CD4-positive, alpha-beta T cell treated with Interleukin-21 for 1 hour (primary cell): ENCODE data around the gene TUBA4A.

Experiments used
- DNase-seq: peaks from one replicate; pipeline ENCODE4 v3.0.0-alpha.2; 2020

TUBA4A gene

DNA sequence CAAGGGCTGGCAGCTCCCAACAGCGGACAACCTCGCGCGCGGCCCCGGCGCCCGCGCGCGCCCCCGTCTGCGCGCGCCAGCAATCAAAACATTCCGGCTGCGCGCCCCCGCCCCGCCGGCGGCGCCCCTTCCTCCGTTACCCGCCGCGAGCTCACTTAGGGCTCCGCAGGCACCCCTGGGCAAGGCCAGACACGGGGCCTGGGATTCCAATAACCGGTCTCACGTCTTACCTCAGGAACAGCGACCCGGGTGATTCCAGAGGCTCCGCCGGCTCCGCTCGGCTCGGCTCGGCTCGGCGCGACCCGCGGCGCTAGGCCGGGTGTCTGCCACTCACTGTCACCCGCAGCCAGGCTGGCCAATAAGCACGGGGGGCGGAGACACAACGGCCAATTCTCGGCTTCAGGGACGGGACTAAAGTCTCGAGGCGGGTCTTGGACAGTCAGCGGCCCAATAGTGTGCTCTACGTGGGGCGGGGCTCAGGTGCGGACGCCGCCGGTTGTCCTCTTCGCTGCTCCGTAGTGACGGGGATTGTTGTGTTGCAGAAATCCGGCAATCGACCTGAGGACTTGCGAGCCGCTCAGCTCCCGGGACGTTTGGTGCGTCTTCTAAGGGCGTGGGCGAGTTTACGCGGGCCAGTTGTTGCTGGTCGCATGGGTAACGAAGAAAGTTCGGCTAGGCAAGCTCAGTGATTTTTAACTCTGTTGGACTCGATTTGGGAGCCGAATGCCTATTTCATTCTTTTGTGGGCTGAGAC lies 24.2 kb downstream of the TUBA4A start, which contains the start of the genes ANKZF1 and ATG9A:
ANKZF1 (plus strand) TSS at position 502 of the 754 bp plus-strand sequence. CDS start 452 bp downstream, outside the sequence.
ATG9A (minus strand) TSS at position 332 of the 754 bp plus-strand sequence. CDS start 1,612 bp downstream, outside the sequence.
- DNase-seq, result peak; percentile 99

DNA sequence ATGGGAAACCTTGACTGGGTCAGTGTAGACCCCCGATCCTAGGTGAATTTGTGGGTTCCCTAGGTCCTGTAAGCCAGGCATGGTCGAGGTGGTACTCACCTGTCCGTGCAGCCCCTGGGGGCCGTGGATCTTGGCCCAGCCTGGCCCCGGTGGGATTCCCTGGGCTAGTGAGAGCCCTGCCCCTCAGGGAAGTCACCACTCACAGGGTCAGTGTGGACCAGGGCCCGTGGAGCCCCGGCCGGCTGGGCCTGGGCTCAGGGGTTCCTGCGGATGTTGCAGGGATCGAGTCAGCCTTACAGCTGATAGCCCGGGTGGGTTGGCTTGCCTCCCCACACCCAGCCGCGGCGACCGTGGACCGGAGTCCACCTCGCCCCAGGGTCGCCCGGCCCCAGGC lies 24.8 kb downstream of the TUBA4A start:
- no peak for DNase-seq

DNA sequence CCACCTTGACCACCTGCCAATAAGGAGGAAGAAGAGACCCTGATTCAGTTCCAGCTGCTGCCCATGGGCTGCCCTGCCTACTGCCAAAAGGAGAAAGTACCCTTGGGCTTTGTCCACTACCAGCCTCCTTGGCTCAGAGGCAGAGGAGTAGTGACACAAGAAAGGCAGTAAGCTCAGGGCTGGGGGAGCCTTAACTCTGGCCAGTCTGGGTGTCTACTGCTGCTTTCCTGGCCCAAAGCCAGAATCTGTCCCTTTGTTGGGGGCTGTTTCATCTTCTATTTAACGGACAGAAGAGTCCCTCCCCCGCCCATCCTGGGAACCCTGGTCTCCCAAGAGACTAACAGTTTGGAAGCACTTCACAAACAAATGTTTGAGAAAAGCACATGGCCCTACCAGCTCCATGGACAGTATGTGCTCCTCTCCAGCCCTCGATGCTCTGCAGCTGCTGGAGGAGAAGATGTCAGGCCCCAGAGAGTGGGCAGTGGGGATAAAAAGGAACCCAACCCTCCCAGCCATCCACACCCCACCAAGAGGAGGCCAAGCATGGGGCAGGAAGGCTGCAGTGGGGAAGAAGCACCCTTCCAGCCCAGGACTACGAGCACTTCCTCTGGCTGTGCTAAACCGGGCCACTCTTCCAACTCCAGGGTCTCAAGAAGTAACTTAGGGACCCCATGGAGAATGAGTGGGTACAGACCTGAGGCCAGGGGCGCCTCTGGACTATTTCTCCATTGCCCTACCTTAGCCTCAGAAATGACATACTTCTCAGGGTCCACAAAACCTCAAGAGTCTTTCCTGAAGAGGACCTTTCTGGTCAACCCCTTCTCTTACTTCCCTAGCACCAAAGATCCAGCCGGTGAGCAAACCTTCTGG lies 25.4 kb downstream of the TUBA4A start:
- DNase-seq, result no peak

DNA sequence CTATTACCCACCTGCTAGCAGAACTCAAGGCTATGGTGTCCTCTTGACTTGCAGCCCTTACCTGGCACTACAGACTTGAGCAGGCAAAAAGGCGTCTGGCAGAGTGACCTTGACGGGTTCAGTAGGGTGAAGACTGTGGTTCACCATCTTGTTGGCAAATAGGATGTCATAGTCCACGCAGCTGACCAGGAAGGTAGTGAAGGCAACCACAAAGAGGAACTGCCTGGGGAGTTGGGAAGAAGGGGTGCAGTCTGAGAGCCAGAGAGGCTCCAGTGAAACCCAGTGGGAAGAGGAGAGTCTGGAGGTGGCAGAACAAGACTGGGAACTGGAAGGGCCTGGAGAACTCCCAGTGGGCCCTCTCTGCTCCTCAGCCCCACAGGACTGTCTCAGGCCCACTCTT lies 28.4 kb downstream of the TUBA4A start:
- DNase-seq, result no peak

DNA sequence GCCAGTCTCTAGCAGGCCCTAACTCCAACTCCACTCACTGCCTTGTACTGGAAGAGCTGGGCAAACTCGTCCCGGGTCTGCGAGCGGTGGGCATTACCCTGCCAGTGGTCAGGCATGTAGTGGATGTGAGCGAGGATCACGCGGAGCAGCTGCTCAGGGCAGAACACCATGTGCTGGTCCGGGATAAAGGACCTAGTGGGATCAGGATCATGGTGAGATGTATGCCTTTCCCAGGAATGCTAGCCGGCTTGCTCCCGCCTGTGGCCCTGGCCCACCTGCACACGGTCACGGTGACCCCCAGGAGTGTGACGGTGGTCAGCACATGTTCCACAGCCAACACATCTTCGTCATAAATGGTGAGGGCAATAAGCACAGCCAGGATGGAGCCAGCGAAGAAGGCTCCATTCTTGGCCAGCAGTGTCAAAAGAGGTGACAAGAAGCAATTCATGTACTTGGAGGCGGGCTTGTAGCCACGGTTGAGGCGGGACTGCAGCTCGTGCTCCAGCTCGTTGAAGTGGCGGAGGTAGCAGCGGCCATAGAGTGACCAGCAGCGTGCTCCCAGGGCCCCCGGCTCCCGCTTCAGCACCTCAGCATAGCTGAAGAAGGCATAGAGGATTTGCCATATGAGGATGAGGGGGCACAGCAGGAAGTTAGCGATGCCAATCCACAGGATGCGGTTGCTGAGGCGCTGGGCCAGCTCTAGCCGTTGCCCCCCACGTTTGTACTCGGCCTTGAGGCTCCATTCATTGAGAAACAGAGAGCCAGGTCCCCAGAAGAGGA lies 29.7 kb downstream of the TUBA4A start:
- no peak for DNase-seq

DNA sequence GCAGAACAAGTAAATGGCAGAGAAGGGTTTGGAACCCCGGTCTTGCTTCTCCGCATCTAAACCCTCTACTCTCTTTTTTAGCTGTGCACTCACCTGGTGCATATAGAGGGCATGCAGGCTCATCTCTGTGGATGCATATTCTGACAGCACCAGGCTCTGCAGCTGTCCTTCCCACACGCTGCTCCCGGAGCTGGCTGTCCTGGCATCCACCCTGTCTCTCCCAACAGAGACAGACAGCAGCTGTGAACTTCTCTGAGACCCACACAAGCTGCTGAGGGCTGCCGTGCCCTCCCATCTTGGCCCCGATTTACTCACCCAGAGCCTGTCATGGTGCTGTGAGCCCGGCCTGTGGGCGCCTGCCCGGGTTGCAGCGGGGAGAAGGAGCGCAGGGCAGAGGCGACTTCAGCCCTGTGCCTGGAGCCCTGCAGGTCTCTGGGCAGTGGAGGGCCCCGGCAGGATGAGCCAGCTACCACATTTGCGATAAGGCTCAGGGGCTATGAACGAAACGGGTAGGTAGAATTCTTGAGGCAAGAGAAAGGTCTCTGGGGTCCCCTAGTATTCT lies 31.7 kb downstream of the TUBA4A start:
- no peak for DNase-seq

DNA sequence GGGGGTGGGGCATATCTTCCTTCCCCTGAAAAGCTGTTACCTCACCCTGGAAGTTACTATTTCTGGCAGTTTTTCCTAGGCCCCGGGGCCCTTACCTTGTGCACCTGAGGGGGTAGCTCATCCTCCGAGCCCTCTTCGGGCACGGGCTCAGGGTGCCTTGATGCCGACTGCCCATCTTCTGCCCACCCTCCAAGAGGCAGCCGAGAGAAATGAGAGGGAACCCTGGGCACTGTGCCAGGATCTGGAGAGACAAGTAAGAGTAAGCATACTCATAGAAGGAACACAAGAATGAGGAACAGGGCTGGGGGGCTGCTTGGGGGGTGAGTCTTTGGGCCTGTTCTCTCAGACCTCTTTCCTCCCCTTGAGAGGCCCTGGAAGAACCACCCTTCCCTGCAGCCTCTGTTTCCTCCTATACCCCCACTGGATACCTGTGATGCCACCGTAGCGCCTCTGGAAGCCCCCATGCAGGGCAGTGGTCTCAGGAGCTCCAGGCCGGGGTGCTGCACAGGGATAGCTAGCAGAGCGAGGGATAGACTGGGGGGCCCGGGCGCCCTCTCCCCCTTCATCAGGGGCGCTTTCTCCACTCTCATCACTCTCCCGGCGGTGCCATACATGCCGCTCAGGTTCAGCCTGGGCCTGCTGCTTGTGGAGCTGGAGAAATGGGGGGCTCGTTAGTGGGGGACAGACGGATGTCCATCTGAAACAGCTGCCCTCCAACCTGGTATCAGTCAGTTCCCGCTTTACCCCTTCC lies 32.9 kb downstream of the TUBA4A start:
- DNase-seq, result no peak

DNA sequence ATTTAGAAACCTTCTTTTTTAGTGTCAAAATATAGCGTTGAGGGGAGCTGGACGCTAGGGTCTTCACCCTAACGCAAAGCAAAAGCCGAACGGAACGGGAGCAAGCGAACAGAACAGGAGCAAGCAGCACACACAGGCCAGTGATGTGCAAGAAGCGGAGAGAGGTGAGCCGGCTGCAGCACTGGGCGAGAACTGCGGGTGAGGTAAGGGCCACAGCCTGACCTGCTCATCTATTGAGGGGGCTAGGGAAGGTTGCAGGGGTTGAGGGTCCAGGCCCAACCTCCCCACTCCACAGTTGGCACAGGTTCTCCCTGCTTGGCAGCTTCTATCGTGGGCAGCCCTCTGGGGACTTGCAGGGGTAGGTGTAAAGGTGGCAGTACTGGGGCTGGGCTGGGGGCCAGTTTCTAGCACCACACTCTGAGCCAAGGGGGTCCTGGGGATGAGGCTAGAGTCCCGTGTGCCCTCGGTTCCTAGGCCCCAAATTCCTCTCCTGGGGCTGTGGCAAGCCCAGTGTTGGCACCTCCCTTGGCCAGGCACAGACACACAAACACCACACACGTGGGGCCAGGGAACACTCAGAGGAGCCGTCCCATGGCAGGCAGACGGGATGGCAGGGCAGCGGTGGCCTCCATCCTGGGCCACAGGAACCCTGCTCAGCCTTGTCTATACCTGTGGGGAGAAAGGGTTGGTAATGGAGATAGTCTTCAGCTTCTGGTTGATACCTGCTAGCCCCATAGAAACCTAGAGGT lies 33.8 kb downstream of the TUBA4A start:
- no peak for DNase-seq

DNA sequence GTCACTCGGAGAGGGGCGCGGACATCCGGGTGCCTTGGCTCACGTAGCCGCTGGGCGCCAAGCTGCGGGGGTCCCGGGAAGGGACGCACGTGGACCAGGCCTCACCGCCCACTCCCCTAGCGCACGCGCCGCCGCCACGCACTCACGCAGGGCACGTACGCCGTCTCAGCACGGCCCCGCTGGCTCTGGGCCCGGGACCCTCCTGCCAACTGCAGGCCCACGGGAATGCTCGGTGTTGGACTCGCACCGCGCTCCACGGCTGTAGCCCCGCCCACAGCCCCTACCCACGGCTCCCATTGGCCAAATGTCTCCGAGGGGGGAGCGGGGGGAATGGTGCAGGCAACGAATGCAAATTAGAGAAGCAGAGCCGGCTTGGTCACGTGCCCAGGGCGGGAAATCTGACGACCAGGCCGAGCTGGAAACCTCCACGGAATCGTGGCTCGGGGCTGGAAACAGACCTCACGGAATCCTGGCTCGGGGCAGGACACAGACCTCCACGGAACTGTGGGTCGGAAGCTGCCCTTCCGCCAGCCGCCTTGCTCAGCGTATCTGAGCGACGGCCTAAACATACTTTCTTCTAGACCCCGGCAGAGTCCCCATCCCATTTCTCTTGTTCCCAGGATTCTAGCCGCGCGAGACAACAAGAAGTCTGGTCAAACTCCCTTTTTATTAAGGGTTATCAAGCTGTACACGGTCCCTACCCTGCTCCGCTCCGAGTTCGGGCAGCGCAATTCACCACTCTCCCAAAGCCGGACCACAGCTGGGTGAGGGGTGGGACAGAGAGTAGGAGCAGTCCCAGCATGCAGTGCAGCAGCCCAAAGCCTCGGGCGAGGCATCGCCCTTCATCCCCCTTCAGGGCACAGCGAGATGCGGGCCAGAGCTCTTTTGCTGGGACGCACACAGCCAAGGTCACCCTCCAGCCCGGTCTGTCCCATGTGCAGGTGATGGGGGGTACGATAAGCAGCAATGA lies 34.7 kb downstream of the TUBA4A start, which contains the start of gene ABCB6:
ABCB6 (minus strand) TSS at position 227 of the 970 bp plus-strand sequence. CDS start 285 bp downstream, outside the sequence.
- peak; percentile 90 for DNase-seq

DNA sequence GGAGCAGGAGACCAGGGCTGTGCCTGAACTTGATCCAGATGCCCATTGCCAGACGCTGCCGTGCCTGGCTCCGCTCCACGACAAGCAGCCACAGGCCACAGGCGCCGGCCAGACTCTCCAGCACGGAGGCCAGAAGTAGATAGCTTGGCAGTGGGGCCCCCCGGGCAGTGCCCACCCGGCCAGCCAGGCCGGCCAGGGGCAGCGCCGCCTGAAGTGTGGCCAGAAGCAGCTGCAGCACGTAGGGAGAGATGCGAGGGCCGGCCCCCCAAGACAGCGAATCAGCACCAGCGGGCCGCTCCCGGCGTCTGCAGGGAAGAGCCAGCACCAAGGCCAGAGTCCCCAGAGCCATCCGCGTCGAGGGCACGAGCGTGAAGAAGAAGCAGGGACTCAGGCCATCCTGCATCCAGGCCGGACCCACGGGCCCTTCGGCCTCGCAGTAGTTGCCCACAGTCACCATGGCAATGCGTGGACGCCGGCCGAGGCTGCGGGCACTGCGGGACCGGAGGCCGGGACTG lies 35.4 kb downstream of the TUBA4A start:
- DNase-seq, result peak; percentile 19

DNA sequence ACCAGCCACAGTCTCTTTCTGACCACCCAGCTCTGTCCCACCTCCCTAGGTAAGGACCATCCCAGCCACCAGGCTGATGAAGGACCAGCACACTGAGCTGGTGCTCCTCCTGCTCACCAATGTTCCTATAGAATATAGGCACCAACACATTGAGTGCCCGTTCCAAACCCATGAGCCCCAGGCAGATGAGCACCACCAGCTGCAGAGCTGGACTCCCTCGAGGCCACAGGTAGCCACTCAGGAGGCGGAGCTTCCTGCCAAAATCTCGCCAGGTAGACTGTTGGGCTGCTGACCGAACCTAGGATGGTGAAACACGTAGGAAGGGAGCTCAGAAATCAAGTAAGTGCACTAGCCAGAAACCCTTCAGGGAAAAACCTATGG lies 37.2 kb downstream of the TUBA4A start:
- DNase-seq, result no peak

DNA sequence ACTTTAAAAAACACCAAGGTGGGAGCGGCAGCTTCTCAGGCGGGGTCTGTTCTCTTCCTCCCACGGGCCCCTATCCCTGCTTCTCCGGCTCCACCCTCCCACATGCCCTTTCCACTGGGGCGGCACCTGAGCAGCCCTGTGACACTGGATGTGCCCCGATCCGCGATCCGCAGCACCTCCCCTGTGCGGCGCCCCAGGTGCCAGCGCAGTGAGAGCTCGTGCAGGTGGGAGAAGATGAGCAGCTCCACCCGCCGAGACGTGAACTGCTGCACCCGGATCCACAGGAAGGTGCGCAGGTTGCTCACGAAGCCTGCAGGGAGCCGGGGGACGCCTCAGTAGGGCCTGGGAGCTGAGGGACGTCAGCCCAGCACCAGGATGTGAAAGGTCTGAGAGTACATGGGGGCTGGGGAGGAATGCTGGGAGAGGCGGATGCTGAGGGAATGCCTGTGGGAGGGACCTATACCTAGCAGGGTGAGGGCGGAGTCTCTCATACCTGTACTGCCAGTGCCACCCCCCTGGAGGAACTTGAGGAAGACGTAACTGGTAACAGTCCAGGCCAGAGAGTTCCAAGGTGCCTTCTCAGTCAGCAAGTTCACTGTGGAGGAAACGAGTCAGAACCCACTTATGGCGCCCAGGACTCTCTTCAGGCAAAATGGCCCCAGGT lies 37.7 kb downstream of the TUBA4A start:
- DNase-seq, result no peak

DNA sequence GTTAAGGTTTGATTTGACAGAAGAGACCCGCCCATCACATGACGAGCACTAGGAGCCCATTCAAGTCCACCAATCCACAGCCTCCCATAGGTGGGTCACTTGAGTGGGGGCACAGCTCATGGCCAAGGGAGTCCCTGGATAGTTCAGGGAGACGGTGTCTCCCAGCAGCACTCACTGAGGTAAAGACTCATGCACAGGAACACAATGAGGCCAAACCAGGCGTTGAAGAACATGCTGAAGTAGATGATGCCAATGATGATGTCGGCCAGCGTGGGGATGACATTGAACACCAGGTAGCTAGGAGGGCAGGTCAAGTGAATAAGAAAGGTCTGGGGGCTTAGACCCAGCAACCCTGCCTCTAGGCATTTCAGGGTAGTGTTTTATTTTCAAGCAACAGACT lies 38.9 kb downstream of the TUBA4A start:
- no peak for DNase-seq

DNA sequence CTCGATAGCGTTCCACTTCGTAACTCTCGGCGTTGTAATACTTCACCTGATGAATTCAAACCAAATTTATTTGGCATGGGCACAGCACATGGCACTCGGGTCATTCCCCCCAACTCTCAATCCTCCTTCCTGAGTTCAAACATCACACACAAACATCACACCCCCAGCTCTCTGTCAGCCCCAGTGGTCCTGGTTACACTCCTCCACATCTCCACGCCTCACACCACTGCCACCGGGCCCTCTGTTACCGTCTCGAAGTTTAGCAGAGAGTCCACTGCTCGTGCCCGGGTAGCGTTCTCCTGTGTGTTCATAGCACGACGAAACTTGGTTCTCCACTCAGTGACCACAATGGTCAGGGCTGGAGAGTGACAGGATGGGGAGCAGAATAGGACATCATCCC lies 39.6 kb downstream of the TUBA4A start:
- DNase-seq, result no peak

DNA sequence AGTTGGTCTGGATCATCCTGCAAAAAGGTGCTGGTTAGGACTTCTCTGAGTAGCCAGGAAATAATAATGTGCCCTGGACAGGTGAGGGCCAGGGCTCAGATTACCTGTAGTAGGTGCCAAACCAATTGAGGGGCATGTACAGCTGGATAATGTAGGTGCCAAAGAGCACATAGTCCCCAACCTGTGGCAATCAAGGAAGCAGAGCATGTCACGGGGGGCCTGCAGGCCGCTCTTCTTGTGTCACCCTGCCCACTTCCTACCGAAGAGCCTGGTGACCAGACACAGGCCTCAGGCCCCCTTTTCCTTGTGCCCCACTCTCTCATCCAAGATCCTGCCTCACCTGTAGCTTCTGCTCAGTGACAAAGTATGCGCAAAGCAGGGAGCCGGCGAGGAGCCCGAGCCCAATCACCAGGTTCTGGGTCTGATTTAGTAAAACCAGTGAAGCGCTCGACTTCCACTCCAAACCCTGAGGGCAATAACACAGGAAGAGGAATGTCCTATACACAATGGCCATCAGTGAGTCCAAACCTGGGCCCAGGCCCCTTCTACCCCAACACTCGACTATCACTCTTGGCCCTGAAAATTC lies 40.1 kb downstream of the TUBA4A start:
- no peak for DNase-seq

DNA sequence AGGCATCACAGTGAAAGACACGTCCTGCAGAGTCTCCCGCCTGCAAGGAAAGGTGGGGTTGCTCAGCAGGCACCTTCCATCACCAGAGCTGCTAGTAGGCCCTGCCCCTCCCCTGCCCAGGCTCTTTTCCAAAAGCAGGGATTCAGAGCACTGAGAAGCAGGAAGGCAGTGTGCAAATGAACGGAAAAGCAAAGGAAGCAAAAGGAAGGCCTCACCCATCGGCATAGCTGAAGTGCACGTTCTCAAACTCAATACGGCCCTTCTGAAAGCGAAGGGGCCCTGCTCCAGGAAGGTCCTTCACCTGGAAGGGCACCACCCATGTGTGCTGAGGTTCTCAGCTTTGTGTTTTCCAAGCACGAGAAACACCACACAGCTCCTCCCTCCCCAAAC lies 40.7 kb downstream of the TUBA4A start:
- DNase-seq, result no peak

DNA sequence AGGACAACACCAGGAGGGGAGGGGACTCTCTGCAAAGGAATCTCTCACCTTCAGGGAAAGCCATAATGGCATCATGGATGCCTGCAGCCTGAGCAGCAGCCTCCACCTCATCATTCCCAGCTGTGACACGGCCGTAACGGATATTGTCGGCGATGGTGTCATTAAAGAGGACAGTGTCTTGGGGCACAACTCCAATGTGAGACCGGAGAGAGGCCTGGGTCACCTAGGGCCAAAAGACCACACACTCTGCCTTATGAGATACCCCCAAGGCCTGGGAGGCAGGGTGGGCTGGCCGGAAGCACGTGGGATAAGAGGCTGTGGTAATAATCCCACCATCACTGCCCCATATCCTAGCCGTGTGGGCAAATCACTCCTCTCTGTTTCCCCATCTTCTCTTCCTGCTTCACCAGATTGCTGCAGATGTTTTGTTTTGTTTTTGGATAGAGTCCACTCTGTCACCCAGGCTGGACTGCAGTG lies 42.8 kb downstream of the TUBA4A start:
- DNase-seq, result no peak

DNA sequence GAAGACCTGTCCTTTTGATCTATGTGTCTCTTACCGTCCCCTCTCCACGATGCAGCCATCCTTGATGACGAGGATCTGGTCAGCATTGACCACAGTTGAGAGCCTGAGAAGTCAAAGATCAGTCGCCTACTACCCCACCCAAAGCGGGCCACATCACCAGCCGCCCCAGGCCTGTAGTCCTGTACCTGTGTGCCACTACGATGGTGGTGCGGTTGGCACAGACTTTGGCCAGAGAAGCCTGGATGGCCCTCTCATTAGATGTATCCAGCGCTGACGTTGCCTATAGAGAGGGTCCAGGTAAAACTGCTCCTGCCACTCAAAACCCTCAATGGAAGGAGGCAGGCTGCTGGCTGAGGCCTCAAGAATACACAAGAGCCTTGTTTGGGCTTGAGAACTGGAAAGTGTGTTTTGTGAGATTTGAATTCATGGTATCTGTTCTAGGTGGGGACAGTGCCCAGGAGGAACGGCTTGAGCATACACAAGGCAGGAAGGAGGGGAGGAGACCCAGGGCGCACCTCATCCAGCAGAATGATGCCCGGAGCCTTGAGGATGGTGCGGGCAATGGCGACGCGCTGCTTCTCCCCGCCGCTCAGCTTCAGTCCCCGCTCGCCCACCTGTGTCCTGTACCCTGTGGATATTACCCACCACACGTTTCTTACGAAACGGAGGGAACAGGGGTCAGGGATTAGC lies 43.4 kb downstream of the TUBA4A start:
- no peak for DNase-seq
